Gastroesophageal sphincter (tissue), 4 donors: ENCODE measurements around the gene NPRL2. TPM values are rescaled to one million over a fixed set of nuclear protein-coding genes. Genes with fewer than 3 reads are reported as not detected.
"Not testable (repeated sequence)": the region's sequence is repeated elsewhere in the genome, so short reads cannot be mapped to it uniquely, and the experiment has no call there.

ENCODE experiments used
- ATAC-seq: fragments of 150-250 bp; one replicate; pipeline ENCODE4 v1.9.1; 2016; ENCODE audit warnings: mild to moderate bottlenecking, moderate library complexity
- H3K27ac ChIP-seq, 4 donors: fragments of 200-600 bp; sonication (generic) in 3 of 4; 1 replicate in 3 of 4; 2 replicates in 1 of 4; pipeline ENCODE4 v1.5.1; 2016 to 2019
- H3K27me3 ChIP-seq: fragments of 200-600 bp; sonication (generic); one replicate; pipeline ENCODE4 v1.5.1; 2019
- H3K36me3 ChIP-seq, 2 donors: fragments of 200-600 bp; sonication (generic); one replicate each; pipeline ENCODE4 v1.5.1; 2019; ENCODE audit warnings: control low read depth in 1 of 2
- H3K4me1 ChIP-seq, 3 donors: fragments of 200-600 bp; sonication (generic); 1 replicate in 2 of 3; 2 replicates in 1 of 3; pipeline ENCODE4 v1.5.1; 2016 to 2019; ENCODE audit warnings: control low read depth in 2 of 3
- H3K4me3 ChIP-seq, 2 donors: fragments of 200-600 bp; sonication (generic); one replicate each; pipeline ENCODE4 v1.5.1; 2019; ENCODE audit warnings: mild to moderate bottlenecking in 1 of 2, moderate library complexity in 1 of 2
- H3K9me3 ChIP-seq, 3 donors: fragments of 200-600 bp; sonication (generic); one replicate each; pipeline ENCODE4 v1.5.1; 2017 to 2019; ENCODE audit warnings: control low read depth in 2 of 3
- CTCF ChIP-seq, 4 experiments: fragments of 200-600 bp in 2 of 4; fragments of 450-650 bp in 2 of 4; sonication (generic) in 1 of 4; IDR thresholded peaks; one replicate each; pipeline ENCODE4 v1.5.1; 2017 to 2019; ENCODE audit warnings: antibody characterized with exemption in 4 of 4, mild to moderate bottlenecking in 2 of 4, moderate library complexity in 2 of 4
- EP300 ChIP-seq: sonication (generic); formaldehyde crosslinking; IDR thresholded peaks from one replicate; pipeline ENCODE4 v1.6.1; 2017; ENCODE audit warnings: antibody characterized with exemption, mild to moderate bottlenecking
- POLR2A ChIP-seq, 2 donors: fragments of 450-650 bp; IDR thresholded peaks; one replicate each; pipeline ENCODE4 v1.6.1; 2017; ENCODE audit warnings: antibody characterized with exemption in 2 of 2, mild to moderate bottlenecking in 2 of 2, moderate library complexity in 1 of 2
- POLR2AphosphoS5 ChIP-seq: sonication (generic); formaldehyde crosslinking; IDR thresholded peaks from one replicate; pipeline ENCODE4 v1.6.1; 2017; ENCODE audit warnings: antibody characterized with exemption
- WGBS, 2 donors: methylation state at CpG; one replicate each; pipeline ENCODE4 v1.1.5; 2018; ENCODE audit warnings: low coverage in 1 of 2; 5-methylcytosine and 5-hydroxymethylcytosine counted together
- total RNA-seq, 4 donors: library from RNA; depleted of rRNA; stranded (reverse); fragments of >200 nt; gene quantifications; one replicate each; pipeline ENCODE4 v1.1.0, GENCODE V29; 2016

The NPRL2 gene
- total RNA-seq, 4 donors from 2014 or later = 14.0 to 26.6 (median 19.5) TPM

GRCh38 chr3:50318163-50318562, 32.4 kb downstream of the NPRL2 start:
- H3K27ac ChIP-seq = peak overlapping the region in 3 of 4 donors; percentile 7 to 24 (median 10)
- H3K9me3 ChIP-seq = no peaks in the 10 kb centered on the region
- peaks cover 0 to 54% of the 10 kb centered on the region in 2 donors for H3K36me3 ChIP-seq
- H3K4me1 ChIP-seq = peaks cover 0 to 62% (median 40%) of the 10 kb centered on the region in 3 donors
- peak overlapping the region in 1 of 2 donors; percentile 89 for H3K4me3 ChIP-seq
- WGBS, 2 donors = 67% methylated on average over 2 of the region's 11 CpGs; no CpG with 5 or more reads in 1 of the 2 donors
- no peaks in the 10 kb centered on the region for H3K27me3 ChIP-seq
- no peak for TF ChIP-seq CTCF (IDR thresholded peaks at IDR 0.05)
- TF ChIP-seq EP300 = no peak
- no peak for TF ChIP-seq POLR2A (IDR thresholded peaks at IDR 0.05)
- TF ChIP-seq POLR2AphosphoS5 = no peak
- ATAC-seq = no peak

DNA sequence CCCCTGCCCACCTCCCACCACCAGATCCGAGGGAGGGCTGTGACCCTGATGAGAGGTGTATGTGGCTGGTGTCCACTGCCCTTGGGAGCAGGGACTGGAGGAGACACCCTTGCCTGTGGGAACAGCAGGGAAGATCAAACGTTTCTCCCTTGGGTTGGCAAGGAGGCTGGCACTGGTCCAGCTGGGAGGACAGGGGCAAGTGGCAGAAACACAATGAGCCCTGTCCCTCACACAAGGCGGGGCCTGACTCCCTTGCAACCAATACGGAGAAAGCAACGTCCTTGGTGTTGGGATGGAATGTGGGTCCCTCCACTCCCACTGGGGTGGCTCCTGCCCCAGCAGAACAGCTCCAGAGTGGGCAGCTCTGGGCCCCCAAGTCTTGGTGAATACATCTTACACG, 33.3 kb downstream of the NPRL2 start:
- no peak for ATAC-seq
- H3K27me3 ChIP-seq = no peaks in the 10 kb centered on the region
- peaks cover 0 to 53% (median 34%) of the 10 kb centered on the region in 3 donors for H3K4me1 ChIP-seq
- peak overlapping the region in 3 of 4 donors; percentile 7 to 24 (median 14) for H3K27ac ChIP-seq
- no peaks in the 10 kb centered on the region for H3K9me3 ChIP-seq
- no peak for TF ChIP-seq POLR2AphosphoS5
- TF ChIP-seq CTCF (IDR thresholded peaks at IDR 0.05) = no peak
- TF ChIP-seq EP300 = no peak
- no peak for TF ChIP-seq POLR2A (IDR thresholded peaks at IDR 0.05)
- H3K4me3 ChIP-seq = peak overlapping the region in 1 of 2 donors; percentile 89
- peaks cover 0 to 54% of the 10 kb centered on the region in 2 donors for H3K36me3 ChIP-seq
- no CpG with 5 or more reads among the region's 6 CpGs for WGBS, 2 donors

- TF ChIP-seq POLR2AphosphoS5 = no peak
- no peak for TF ChIP-seq POLR2A (IDR thresholded peaks at IDR 0.05)
- TF ChIP-seq CTCF (IDR thresholded peaks at IDR 0.05) = no peak
- no peak for TF ChIP-seq EP300
- Histone ChIP-seq H3K27me3 (no peaks in the 10 kb centered on the region), H3K4me1 (peaks cover 0 to 48% (median 29%) of the 10 kb centered on the region in 3 donors), H3K36me3 (peaks cover 0 to 54% of the 10 kb centered on the region in 2 donors), H3K4me3 (no peak overlapping the region), H3K9me3 (no peaks in the 10 kb centered on the region), H3K27ac (peak overlapping the region in 3 of 4 donors; percentile 7 to 24 (median 14))
- 59 to 60% methylated on average over 2 of the region's 9 CpGs for WGBS, 2 donors
- no peak for ATAC-seq
Measured at GRCh38 chr3:50316657-50317242, 33.8 kb downstream of the NPRL2 start.

- peaks cover 0 to 53% of the 10 kb centered on the region in 2 donors for H3K36me3 ChIP-seq
- TF ChIP-seq CTCF (IDR thresholded peaks at IDR 0.05) = no peak
- TF ChIP-seq POLR2AphosphoS5 = no peak
- TF ChIP-seq EP300 = no peak
- no peak for TF ChIP-seq POLR2A (IDR thresholded peaks at IDR 0.05)
- ATAC-seq = peak; percentile 20
- 96% methylated on average over 4 of the region's 4 CpGs; no CpG with 5 or more reads in 1 of the 2 donors for WGBS, 2 donors
- H3K9me3 ChIP-seq = no peaks in the 10 kb centered on the region
- no peak overlapping the region for H3K4me3 ChIP-seq
- peaks cover 0 to 35% (median 19%) of the 10 kb centered on the region in 3 donors for H3K4me1 ChIP-seq
- H3K27me3 ChIP-seq = no peaks in the 10 kb centered on the region
- peak overlapping the region in 2 of 4 donors; percentile 11 to 35 for H3K27ac ChIP-seq
Measured at GRCh38 chr3:50314816-50315215, 35.8 kb downstream of the NPRL2 start.

- 83 to 88% methylated on average over 1 to 2 of the region's 3 CpGs for WGBS, 2 donors
- no peaks in the 10 kb centered on the region for H3K9me3 ChIP-seq
- H3K27me3 ChIP-seq = no peaks in the 10 kb centered on the region
- peaks cover 0 to 31% (median 15%) of the 10 kb centered on the region in 3 donors for H3K4me1 ChIP-seq
- TF ChIP-seq EP300 (no peak), CTCF (IDR thresholded peaks at IDR 0.05) (no peak), POLR2A (IDR thresholded peaks at IDR 0.05) (no peak), POLR2AphosphoS5 (no peak)
- H3K36me3 ChIP-seq = peaks cover 0 to 53% of the 10 kb centered on the region in 2 donors
- H3K4me3 ChIP-seq = no peak overlapping the region
- ATAC-seq = no peak
- H3K27ac ChIP-seq = peak overlapping the region in 2 of 4 donors; percentile 11 to 35
Measured at GRCh38 chr3:50314342-50314741, 36.2 kb downstream of the NPRL2 start.

- not testable (repeated sequence) for H3K27ac ChIP-seq, H3K9me3 ChIP-seq, H3K27me3 ChIP-seq, ATAC-seq, H3K4me3 ChIP-seq, H3K4me1 ChIP-seq
- peaks cover 0 to 30% of the 10 kb centered on the region in 2 donors for H3K36me3 ChIP-seq
- WGBS, 2 donors = no CpG with 5 or more reads among the region's 32 CpGs
Measured at GRCh38 chr3:50312041-50312440, 38.5 kb downstream of the NPRL2 start.
